Urothelium cell line (cell line): ENCODE measurements around the gene TAPBP.
A peak's percentile ranks its signal among the peaks of the same experiment; 100 is the strongest.

Experiments used
- DNase-seq: peaks from one replicate; pipeline ENCODE4 v3.0.0; 2011; ENCODE audit warnings: low spot score, mixed read lengths
- FAIRE-seq: peaks from 2 replicates; lab custom pipeline; 2011; peaks lifted over from hg19 to GRCh38; lab: Jason Lieb, UNC

The TAPBP gene

GRCh38 chr6:33320315-33321181 lies 6.7 kb upstream of the TAPBP start:
- FAIRE-seq: no peak
- DNase-seq: no peak

- FAIRE-seq: no peak
- no peak for DNase-seq
Measured at GRCh38 chr6:33319939-33320314, 6.0 kb upstream of the TAPBP start.

GRCh38 chr6:33318426-33319073 lies 4.7 kb upstream of the TAPBP start:
- FAIRE-seq: no peak
- no peak for DNase-seq

- FAIRE-seq (no peak), DNase-seq (peak; percentile 92)
Measured at GRCh38 chr6:33317669-33318425, 4.0 kb upstream of the TAPBP start, which contains the start of gene ZBTB22. Gene ZBTB22, minus strand, starts transcription at chr6:33317744. Its CDS starts 828 bp downstream, at chr6:33316916.

GRCh38 chr6:33317419-33317668 lies 3.5 kb upstream of the TAPBP start:
- no peak for DNase-seq
- FAIRE-seq: no peak

GRCh38 chr6:33316603-33317418 lies 2.9 kb upstream of the TAPBP start:
- DNase-seq (no peak), FAIRE-seq (no peak)

GRCh38 chr6:33315793-33316602 lies 2.1 kb upstream of the TAPBP start:
- DNase-seq (no peak), FAIRE-seq (no peak)

- DNase-seq: no peak
- no peak for FAIRE-seq
Measured at GRCh38 chr6:33314943-33315792, 1.3 kb upstream of the TAPBP start.

GRCh38 chr6:33314515-33314942 lies 651 bp upstream of the TAPBP start:
- FAIRE-seq: peak; percentile 65
- DNase-seq: peak; percentile 36

- no peak for FAIRE-seq
- peak; percentile 22 for DNase-seq
Measured at GRCh38 chr6:33313105-33313708, 671 bp downstream of the TAPBP start.

- DNase-seq (peak; percentile 84), FAIRE-seq (no peak)
Measured at GRCh38 chr6:33312361-33313104, 1.3 kb downstream of the TAPBP start.

- DNase-seq (no peak), FAIRE-seq (no peak)
Measured at GRCh38 chr6:33306356-33306755, 7.5 kb downstream of the TAPBP start.

GRCh38 chr6:33305052-33305451 lies 8.8 kb downstream of the TAPBP start:
- FAIRE-seq: no peak
- no peak for DNase-seq

- FAIRE-seq (no peak), DNase-seq (no peak)
Measured at GRCh38 chr6:33304216-33304615, 9.7 kb downstream of the TAPBP start.

GRCh38 chr6:33301877-33302276 lies 12.0 kb downstream of the TAPBP start:
- DNase-seq (no peak), FAIRE-seq (no peak)

GRCh38 chr6:33299237-33299944 lies 14.5 kb downstream of the TAPBP start:
- FAIRE-seq: no peak
- DNase-seq: peak; percentile 89

GRCh38 chr6:33298773-33299236 lies 15.1 kb downstream of the TAPBP start, which contains the start of gene RGL2:
Gene RGL2, minus strand, starts transcription at chr6:33298942. Its CDS starts 332 bp downstream, at chr6:33298610.
- FAIRE-seq (no peak), DNase-seq (peak; percentile 45)
